HUES48 (cell line): ENCODE measurements around the gene XPO4.
"Not testable (repeated sequence)": the region's sequence is repeated elsewhere in the genome, so short reads cannot be mapped to it uniquely, and the experiment has no call there.

Source experiments
- H3K27ac ChIP-seq: one replicate; pipeline ENCODE4 v1.7.0; 2013; ENCODE audit warnings: low read depth, low read length, inconsistent platforms
- H3K27me3 ChIP-seq: 2 replicates; pipeline ENCODE4 v1.6.1; 2013; ENCODE audit warnings: mild to moderate bottlenecking, low read length; ENCODE audit not compliant: control insufficient read depth, insufficient read depth
- H3K36me3 ChIP-seq: 2 replicates; pipeline ENCODE4 v1.6.1; 2013; ENCODE audit warnings: low read length; ENCODE audit not compliant: control insufficient read depth, insufficient read depth
- H3K4me1 ChIP-seq: 2 replicates; pipeline ENCODE4 v1.6.1; 2013; ENCODE audit warnings: mild to moderate bottlenecking, low read length; ENCODE audit not compliant: control insufficient read depth, insufficient read depth
- H3K4me3 ChIP-seq: 2 replicates; pipeline ENCODE4 v1.5.1; 2013; ENCODE audit warnings: mild to moderate bottlenecking, low read depth, low read length
- H3K9ac ChIP-seq: 2 replicates; pipeline ENCODE4 v1.6.1; 2013; ENCODE audit warnings: mild to moderate bottlenecking, low read depth, low read length, moderate library complexity
- H3K9me3 ChIP-seq: 2 replicates; pipeline ENCODE4 v1.6.1; 2013; ENCODE audit warnings: low read length; ENCODE audit not compliant: control insufficient read depth, insufficient read depth

The XPO4 gene

GRCh38 chr13:20891034-20891433, 11.5 kb downstream of the XPO4 start:
- no peaks in the 10 kb centered on the region for H3K4me1 ChIP-seq
- H3K27me3 ChIP-seq: no peaks in the 10 kb centered on the region
- no peaks in the 10 kb centered on the region for H3K9me3 ChIP-seq
- H3K27ac ChIP-seq: no peak overlapping the region
- no peak overlapping the region for H3K4me3 ChIP-seq
- peaks cover 4% of the 10 kb centered on the region; the same call in 1 of the 2 replicates for H3K36me3 ChIP-seq
- no peak overlapping the region for H3K9ac ChIP-seq

GRCh38 chr13:20890540-20890939, 12.0 kb downstream of the XPO4 start:
- not testable (repeated sequence) for H3K9me3 ChIP-seq, H3K9ac ChIP-seq, H3K4me1 ChIP-seq, H3K27me3 ChIP-seq, H3K36me3 ChIP-seq, H3K27ac ChIP-seq, H3K4me3 ChIP-seq

GRCh38 chr13:20882206-20882605, 20.3 kb downstream of the XPO4 start:
- no peaks in the 10 kb centered on the region for H3K9me3 ChIP-seq
- H3K4me1 ChIP-seq: peaks cover 23% of the 10 kb centered on the region
- H3K4me3 ChIP-seq: 0 out of 2 replicates have a peak overlapping the region, but pooled peaks have one; percentile 41
- H3K27me3 ChIP-seq: no peaks in the 10 kb centered on the region
- H3K36me3 ChIP-seq: no peaks in the 10 kb centered on the region
- no peak overlapping the region for H3K9ac ChIP-seq
- peak overlapping the region; percentile 8 for H3K27ac ChIP-seq

GRCh38 chr13:20877902-20878301, 24.6 kb downstream of the XPO4 start:
- H3K9me3 ChIP-seq: no peaks in the 10 kb centered on the region
- H3K27ac ChIP-seq: no peak overlapping the region
- H3K27me3 ChIP-seq: no peaks in the 10 kb centered on the region
- no peak overlapping the region for H3K4me3 ChIP-seq
- H3K4me1 ChIP-seq: peaks cover 29% of the 10 kb centered on the region
- no peaks in the 10 kb centered on the region for H3K36me3 ChIP-seq
- H3K9ac ChIP-seq: no peak overlapping the region

GRCh38 chr13:20876802-20877201, 25.7 kb downstream of the XPO4 start:
- not testable (repeated sequence) for H3K27ac ChIP-seq, H3K9me3 ChIP-seq, H3K4me3 ChIP-seq, H3K36me3 ChIP-seq, H3K27me3 ChIP-seq, H3K9ac ChIP-seq
- peaks cover 26% of the 10 kb centered on the region for H3K4me1 ChIP-seq

- H3K4me1 ChIP-seq: peaks cover 25% of the 10 kb centered on the region
- H3K4me3 ChIP-seq, H3K9ac ChIP-seq, H3K9me3 ChIP-seq, H3K36me3 ChIP-seq, H3K27me3 ChIP-seq, H3K27ac ChIP-seq: not testable (repeated sequence)
Measured at GRCh38 chr13:20874439-20874838, 28.1 kb downstream of the XPO4 start.

GRCh38 chr13:20873348-20873747, 29.2 kb downstream of the XPO4 start:
- H3K36me3 ChIP-seq: no peaks in the 10 kb centered on the region
- no peak overlapping the region for H3K4me3 ChIP-seq
- H3K27me3 ChIP-seq: no peaks in the 10 kb centered on the region
- H3K9me3 ChIP-seq: no peaks in the 10 kb centered on the region
- H3K27ac ChIP-seq: peak overlapping the region; percentile 58
- H3K4me1 ChIP-seq: peaks cover 19% of the 10 kb centered on the region
- H3K9ac ChIP-seq: no peak overlapping the region

- Histone ChIP-seq H3K4me1 (peaks cover 19% of the 10 kb centered on the region), H3K27me3 (no peaks in the 10 kb centered on the region), H3K9me3 (no peaks in the 10 kb centered on the region), H3K36me3 (peaks cover 4% of the 10 kb centered on the region; the same call in 1 of the 2 replicates), H3K4me3 (no peak overlapping the region), H3K27ac (no peak overlapping the region), H3K9ac (no peak overlapping the region)
Measured at GRCh38 chr13:20870829-20871228, 31.7 kb downstream of the XPO4 start.

GRCh38 chr13:20869540-20869939, 33.0 kb downstream of the XPO4 start:
- Histone ChIP-seq H3K4me1 (peaks cover 19% of the 10 kb centered on the region), H3K27ac (no peak overlapping the region), H3K9me3 (no peaks in the 10 kb centered on the region), H3K4me3 (no peak overlapping the region), H3K27me3 (no peaks in the 10 kb centered on the region), H3K9ac (no peak overlapping the region), H3K36me3 (peaks cover 4% of the 10 kb centered on the region)

GRCh38 chr13:20867408-20867807, 35.1 kb downstream of the XPO4 start:
- Histone ChIP-seq H3K4me1 (peaks cover 1% of the 10 kb centered on the region; the same call in 1 of the 2 replicates), H3K4me3 (no peak overlapping the region), H3K9ac (no peak overlapping the region), H3K27ac (no peak overlapping the region), H3K9me3 (no peaks in the 10 kb centered on the region), H3K27me3 (no peaks in the 10 kb centered on the region), H3K36me3 (peaks cover 10% of the 10 kb centered on the region)

- not testable (repeated sequence) for H3K27me3 ChIP-seq, H3K4me1 ChIP-seq, H3K9ac ChIP-seq, H3K9me3 ChIP-seq, H3K27ac ChIP-seq, H3K4me3 ChIP-seq
- peaks cover 42% of the 10 kb centered on the region for H3K36me3 ChIP-seq
Measured at GRCh38 chr13:20861666-20862065, 40.9 kb downstream of the XPO4 start.

GRCh38 chr13:20860844-20861243, 41.7 kb downstream of the XPO4 start:
- Histone ChIP-seq H3K4me1 (no peaks in the 10 kb centered on the region; the same call in 1 of the 2 replicates), H3K9me3 (no peaks in the 10 kb centered on the region), H3K36me3 (peaks cover 39% of the 10 kb centered on the region), H3K27ac (no peak overlapping the region), H3K4me3 (no peak overlapping the region), H3K9ac (no peak overlapping the region), H3K27me3 (no peaks in the 10 kb centered on the region)
